ENCODE data around the gene SLC22A14.
"Not testable (repeated sequence)": the region's sequence is repeated elsewhere in the genome, so short reads cannot be mapped to it uniquely, and the experiment has no call there.

Gene SLC22A14

GRCh38 chr3:38281895-38282686 is at the start of gene SLC22A14:
Gene SLC22A14, plus strand, starts transcription at chr3:38282294. Its CDS starts 23,733 bp downstream, at chr3:38306027.
- no peak for DNase-seq

GRCh38 chr3:38232701-38233100 is 49.4 kb upstream of the SLC22A14 start:
- DNase-seq = no peak

DNA sequence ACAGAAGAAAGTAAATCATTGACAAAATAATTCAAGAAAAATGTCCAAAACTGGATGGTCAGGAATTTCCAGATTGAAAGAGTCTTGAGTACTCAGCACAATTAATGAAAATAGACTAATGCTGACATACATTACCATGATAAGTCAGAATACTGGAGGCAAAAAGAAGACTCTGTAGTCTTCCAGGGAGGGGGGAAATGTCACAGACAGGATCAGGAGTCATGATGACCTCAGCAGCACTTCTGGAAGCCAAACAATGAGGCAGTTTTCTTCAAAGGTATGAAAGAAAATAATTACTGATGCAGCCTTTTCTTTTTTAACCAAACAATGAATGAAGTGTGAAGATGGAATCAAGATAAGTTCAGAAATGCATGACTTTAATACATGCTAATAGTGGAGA is 46.6 kb upstream of the SLC22A14 start:
- DNase-seq = no peak

- no peak for DNase-seq
Measured at GRCh38 chr3:38238416-38239008, 43.6 kb upstream of the SLC22A14 start.

DNA sequence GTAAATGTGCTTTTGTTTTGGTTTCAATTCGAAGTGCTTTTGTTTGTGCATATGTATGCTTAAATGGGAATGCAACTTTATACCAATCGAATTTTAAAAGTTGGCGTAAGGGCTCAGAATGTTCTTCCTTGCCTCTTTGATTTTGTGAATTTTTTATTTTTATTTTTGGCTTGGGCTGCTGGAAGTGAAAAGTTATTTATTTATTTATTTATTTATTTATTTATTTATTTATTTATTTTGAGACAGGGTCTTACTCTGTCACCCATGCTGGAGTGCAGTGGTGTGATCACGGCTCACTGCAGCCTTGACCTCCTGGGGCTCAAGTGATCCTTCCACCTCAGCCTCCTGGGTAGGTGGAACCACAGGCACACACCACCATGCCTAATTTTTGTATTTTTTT is 39.3 kb upstream of the SLC22A14 start:
- not testable (repeated sequence) for DNase-seq

GRCh38 chr3:38245930-38246329 is 36.2 kb upstream of the SLC22A14 start:
- no peak for DNase-seq

DNA sequence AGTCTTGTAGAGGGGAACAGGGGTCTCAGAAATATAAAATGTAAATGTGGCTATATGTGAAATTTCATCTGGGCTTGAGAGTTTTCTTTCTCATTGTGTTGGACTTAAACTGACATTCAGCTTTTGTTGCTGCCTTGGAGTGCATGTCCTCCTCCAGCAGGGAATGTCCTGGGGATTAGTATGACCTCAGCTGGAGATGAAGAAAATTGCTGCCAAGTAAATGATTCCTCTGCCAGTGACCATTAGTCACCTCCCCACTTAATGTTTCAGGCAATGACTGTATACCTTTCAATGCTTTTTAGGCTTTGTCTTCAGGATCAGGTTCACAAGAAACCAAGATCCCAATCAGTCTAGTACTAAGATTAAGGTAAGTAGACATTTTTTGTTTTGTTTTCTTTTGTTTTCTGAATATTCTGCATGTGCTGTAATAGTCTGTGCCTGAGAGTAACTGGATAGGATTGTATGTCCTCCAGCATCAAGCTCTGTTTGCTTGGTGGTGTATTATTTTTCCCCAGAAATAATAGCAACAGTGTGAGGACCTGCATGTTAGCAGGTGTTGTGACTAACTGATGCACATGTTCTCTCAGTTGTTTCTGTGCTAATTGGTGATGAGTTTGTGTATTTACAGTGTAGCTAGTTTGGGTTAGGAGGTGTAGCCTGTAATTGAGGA is 34.6 kb upstream of the SLC22A14 start:
- DNase-seq = no peak

DNA sequence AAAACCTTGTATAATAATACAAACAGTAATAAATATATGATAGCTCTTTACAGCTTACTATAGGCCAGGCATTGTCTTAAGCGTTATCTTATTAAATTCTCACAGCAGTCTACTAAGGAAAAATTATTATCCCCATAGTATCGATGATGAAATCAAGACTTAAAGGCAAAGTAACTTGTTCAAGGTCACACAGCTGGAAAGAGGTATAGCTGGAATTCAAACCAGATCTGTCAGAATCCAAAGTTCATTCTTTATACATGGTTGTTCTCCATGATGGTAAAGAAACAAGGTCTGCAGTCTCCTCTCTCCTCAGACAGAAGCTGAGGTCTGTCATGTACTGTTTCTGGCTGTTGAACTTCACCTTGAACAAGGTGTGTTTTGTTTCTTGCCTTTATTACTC is 31.9 kb upstream of the SLC22A14 start:
- no peak for DNase-seq

GRCh38 chr3:38251197-38251596 is 30.9 kb upstream of the SLC22A14 start:
- DNase-seq = no peak

GRCh38 chr3:38253704-38254103 is 28.4 kb upstream of the SLC22A14 start:
- no peak for DNase-seq

DNA sequence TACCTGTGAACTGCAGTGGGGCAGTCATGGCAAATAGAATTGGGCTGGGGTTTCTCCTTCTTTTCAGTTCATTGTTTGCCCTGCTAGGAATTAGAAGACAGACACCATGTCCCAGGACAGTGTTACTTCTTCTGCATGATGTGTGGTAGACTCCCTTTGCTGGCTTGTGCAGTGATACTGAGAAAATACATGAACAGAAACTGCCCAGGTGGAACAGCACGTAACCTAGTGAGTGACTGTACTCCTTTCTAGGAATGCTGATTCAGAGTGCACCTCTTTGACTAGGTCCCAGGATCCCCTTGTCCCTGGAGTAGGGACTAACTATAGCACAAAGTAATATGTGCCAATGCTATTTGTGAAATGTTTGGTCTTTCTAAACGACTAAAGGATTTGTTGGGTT is 27.2 kb upstream of the SLC22A14 start:
- peak; percentile 41 for DNase-seq

- no peak for DNase-seq
Measured at GRCh38 chr3:38255627-38256026, 26.5 kb upstream of the SLC22A14 start.

DNA sequence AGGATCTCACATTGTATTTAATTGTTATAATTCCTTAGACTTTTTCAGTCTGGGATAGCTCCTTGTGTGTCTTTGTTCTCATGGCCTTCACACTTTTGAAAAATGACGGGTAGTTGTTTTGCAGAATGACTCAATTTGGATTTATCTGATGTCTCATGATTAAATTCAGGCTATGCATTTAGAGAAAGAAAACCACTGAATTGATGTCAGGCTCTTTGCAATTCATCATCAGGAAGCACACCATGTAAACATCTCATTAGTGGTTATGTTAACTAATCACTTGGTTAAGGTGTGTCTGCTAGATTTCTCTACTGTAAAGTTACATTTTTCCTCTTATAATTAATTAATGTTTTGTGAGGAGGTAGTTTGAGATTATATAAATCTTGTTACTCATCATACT is 24.5 kb upstream of the SLC22A14 start:
- DNase-seq = peak; percentile 66

- DNase-seq = no peak
Measured at GRCh38 chr3:38260474-38260873, 21.6 kb upstream of the SLC22A14 start.

- no peak for DNase-seq
Measured at GRCh38 chr3:38264353-38264771, 17.7 kb upstream of the SLC22A14 start.

DNA sequence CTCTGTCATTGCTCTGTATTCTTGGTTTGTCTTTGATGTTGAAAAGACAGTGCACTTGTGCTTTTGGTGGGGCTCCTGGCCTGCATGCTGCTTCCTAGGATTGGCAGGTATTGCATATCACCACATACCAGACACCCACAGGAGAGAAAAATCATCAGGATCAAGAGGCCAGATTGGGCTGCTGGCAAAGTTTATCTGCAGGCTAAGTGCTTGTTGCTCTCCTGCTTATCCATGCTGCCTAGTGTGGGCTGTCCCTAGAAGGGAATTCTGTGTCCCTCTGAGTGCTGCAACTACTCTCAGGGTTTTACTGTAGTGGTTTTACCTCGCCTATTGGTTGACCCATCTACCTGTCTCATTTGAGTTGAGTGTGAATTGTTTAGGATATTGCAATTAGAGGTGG is 17.3 kb upstream of the SLC22A14 start:
- no peak for DNase-seq

- no peak for DNase-seq
Measured at GRCh38 chr3:38265604-38266307, 16.3 kb upstream of the SLC22A14 start, which contains the start of gene SLC22A13. Gene SLC22A13, plus strand, starts transcription at chr3:38265812. Its CDS starts 49 bp downstream, at chr3:38265861.

- no peak for DNase-seq
Measured at GRCh38 chr3:38266810-38267209, 15.3 kb upstream of the SLC22A14 start.

- no peak for DNase-seq
Measured at GRCh38 chr3:38267662-38268061, 14.4 kb upstream of the SLC22A14 start.

DNA sequence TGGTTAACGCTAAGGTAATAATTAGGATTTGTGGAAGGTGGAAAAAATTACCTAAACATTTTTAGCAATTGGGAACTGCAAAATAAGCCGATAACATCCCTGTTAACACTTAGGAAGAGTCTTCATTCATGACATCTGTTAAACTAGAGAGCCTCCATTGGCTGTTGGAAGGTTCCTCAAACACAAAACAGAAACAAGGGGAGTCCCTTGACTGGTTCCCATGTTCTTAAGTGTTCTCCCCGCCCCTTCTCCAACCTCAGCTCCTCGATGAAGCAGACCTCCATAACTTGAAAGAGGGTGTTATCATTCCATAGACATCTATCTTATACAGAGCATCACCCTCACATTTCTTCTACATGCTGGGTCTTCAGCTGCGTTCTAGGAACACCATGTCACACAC is 14.0 kb upstream of the SLC22A14 start:
- no peak for DNase-seq

DNA sequence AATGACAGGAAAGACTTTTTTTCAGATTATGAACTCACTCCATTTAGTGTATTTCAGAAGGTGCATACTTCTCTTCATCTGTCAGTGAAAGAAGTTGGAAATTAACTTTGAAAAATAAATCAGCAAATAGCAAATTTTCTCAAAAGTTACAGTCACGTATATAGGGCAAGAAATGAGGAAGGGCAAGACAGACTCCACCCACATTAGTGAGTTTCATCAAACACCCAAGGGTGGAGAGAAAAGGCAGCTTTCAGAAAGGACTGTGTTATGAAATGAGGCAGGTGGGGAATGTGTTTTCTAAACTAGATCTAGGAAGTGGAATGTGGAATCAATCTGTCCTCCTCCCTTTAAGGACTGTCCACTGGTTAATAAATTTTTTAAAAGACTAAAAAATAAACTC is 13.6 kb upstream of the SLC22A14 start:
- no peak for DNase-seq

GRCh38 chr3:38270606-38271005 is 11.5 kb upstream of the SLC22A14 start:
- DNase-seq = no peak

- no peak for DNase-seq
Measured at GRCh38 chr3:38271553-38271952, 10.5 kb upstream of the SLC22A14 start.
